Nephron progenitor cell (in vitro differentiated cells): ENCODE data around the gene AHCYL1.

Experiments used
- DNase-seq: peaks from one replicate; pipeline ENCODE4 v3.0.0; 2021
- H3K27ac Mint-ChIP-seq: 2 replicates; pipeline ENCODE4 v1.8.0; 2021; ENCODE audit warnings: mild to moderate bottlenecking, moderate library complexity, mixed read lengths
- H3K27me3 Mint-ChIP-seq: 2 replicates; pipeline ENCODE4 v1.8.0; 2021; ENCODE audit warnings: mild to moderate bottlenecking, low read depth, mixed read lengths; ENCODE audit not compliant: poor library complexity
- H3K36me3 Mint-ChIP-seq: 2 replicates; pipeline ENCODE4 v1.8.0; 2021; ENCODE audit warnings: low read depth, mixed read lengths
- H3K4me1 Mint-ChIP-seq: 2 replicates; pipeline ENCODE4 v1.8.0; 2021; ENCODE audit warnings: mixed read lengths
- H3K4me3 Mint-ChIP-seq: 2 replicates; pipeline ENCODE4 v1.8.0; 2021; ENCODE audit warnings: mild to moderate bottlenecking, moderate library complexity, mixed read lengths
- H3K9me3 Mint-ChIP-seq: 2 replicates; pipeline ENCODE4 v1.8.0; 2021; ENCODE audit warnings: mild to moderate bottlenecking, moderate library complexity, mixed read lengths
- CTCF ChIP-seq: fragments of 200-600 bp; sonication (generic); IDR thresholded peaks from 2 replicates; pipeline ENCODE4 v1.5.0; 2021; ENCODE audit warnings: antibody characterized with exemption

The AHCYL1 gene

GRCh38 chr1:110003747-110004428 lies 19.3 kb downstream of the AHCYL1 start:
- Mint-ChIP-seq H3K4me3 (peak overlapping the region; percentile 66), H3K4me1 (peaks cover 65% of the 10 kb centered on the region), H3K27ac (peak overlapping the region; percentile 97)

GRCh38 chr1:110004583-110004982 lies 20.0 kb downstream of the AHCYL1 start:
- Mint-ChIP-seq H3K36me3 (peaks cover 12% of the 10 kb centered on the region), H3K4me1 (peaks cover 69% of the 10 kb centered on the region), H3K9me3 (no peaks in the 10 kb centered on the region), H3K27ac (peak overlapping the region; percentile 97), H3K4me3 (peak overlapping the region; percentile 66), H3K27me3 (no peaks in the 10 kb centered on the region)
- no peak for TF ChIP-seq CTCF
- no peak for DNase-seq

More at GRCh38 chr1:110003747-110004428, 19.3 kb downstream of the AHCYL1 start:
- H3K9me3 Mint-ChIP-seq = no peaks in the 10 kb centered on the region
- TF ChIP-seq CTCF = no peak
- peaks cover 5% of the 10 kb centered on the region for H3K36me3 Mint-ChIP-seq
- H3K27me3 Mint-ChIP-seq = no peaks in the 10 kb centered on the region
- DNase-seq = peak; percentile 43

DNA sequence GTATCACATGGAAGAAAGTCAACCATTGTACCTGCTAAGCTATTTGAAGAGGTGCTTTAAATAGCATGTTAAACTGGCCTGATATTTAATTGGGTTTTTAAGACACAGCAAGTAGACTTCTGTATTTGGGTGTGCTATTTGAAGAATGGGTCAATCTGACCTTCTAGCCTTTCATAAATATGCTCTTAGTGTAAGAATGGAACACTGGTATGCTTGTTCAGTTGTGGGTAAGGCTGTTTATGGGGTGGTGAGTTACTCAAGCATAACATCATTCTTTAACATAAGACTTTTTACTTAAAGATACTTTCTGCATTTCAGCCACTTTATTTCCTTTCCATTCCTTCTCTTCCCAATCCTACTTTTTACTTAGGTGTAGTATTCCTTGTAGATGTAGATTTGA lies 21.4 kb downstream of the AHCYL1 start:
- Mint-ChIP-seq H3K9me3 (no peaks in the 10 kb centered on the region), H3K36me3 (peaks cover 22% of the 10 kb centered on the region), H3K27ac (no peak overlapping the region), H3K27me3 (no peaks in the 10 kb centered on the region), H3K4me1 (peaks cover 69% of the 10 kb centered on the region), H3K4me3 (peak overlapping the region; percentile 35)
- no peak for TF ChIP-seq CTCF
- no peak for DNase-seq

DNA sequence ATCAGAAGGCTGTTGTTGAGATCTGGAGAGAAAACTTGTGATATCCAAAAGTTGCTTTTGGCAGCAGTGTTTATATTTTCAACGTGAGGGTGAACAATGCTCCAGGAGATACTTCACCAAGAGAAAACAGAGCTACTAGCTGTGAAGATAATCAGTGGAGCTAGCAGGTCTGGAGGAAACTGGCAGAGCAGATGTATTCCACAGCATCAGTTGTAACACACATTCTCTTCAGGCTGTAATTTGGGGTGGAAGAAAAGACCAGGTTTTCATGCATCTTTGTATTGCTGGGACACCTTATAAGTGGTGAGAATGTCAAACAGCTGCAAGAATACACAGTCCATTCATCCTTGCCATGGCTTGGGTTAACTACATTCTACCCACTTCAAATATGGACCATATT lies 22.0 kb downstream of the AHCYL1 start:
- DNase-seq = no peak
- no peaks in the 10 kb centered on the region for H3K27me3 Mint-ChIP-seq
- H3K4me3 Mint-ChIP-seq = no peak overlapping the region
- H3K9me3 Mint-ChIP-seq = no peaks in the 10 kb centered on the region
- H3K4me1 Mint-ChIP-seq = peaks cover 69% of the 10 kb centered on the region
- peak overlapping the region; percentile 50 for H3K27ac Mint-ChIP-seq
- no peak for TF ChIP-seq CTCF
- H3K36me3 Mint-ChIP-seq = peaks cover 25% of the 10 kb centered on the region

DNA sequence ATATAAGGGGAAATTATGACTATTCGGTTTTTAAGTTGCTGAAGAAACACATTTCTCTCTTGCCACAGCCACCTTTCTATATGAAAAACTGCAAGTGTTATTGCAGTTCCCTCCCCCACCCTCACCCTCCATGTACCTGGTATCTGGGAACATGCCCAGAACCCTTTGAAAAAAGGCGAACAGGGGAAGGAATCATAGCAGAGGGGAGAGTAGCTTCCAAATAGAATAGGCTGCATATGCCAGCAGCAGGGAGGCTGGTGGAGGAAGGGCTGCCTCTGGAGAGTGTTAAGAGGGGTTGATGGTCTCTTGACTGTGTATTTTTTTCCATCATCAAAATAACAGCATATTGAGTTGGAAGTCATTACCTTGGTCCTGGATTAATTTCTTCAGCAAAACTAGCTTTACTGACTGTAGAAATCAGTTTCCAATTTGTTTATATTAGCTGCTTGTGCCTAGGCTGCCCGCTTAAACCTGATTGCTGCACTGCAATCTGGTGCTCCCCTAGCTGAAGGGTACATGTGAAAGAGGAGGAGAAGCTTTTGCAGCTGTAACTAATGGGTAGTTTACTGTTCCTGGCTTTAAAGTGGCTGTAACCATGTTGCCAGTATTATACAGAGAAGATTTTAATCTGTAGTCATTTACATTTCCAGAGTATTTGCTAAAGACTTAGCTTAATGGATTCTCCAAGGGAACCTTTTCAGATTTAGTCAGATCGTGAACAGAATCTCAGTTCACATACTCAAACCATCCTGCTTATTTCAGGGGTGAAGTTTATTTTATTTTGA lies 22.7 kb downstream of the AHCYL1 start:
- no peak overlapping the region for H3K4me3 Mint-ChIP-seq
- H3K27ac Mint-ChIP-seq = peak overlapping the region; percentile 43
- no peaks in the 10 kb centered on the region for H3K27me3 Mint-ChIP-seq
- H3K36me3 Mint-ChIP-seq = peaks cover 33% of the 10 kb centered on the region
- no peak for TF ChIP-seq CTCF
- H3K4me1 Mint-ChIP-seq = peaks cover 66% of the 10 kb centered on the region
- DNase-seq = no peak
- H3K9me3 Mint-ChIP-seq = no peaks in the 10 kb centered on the region
